GM19328 (cell line): ENCODE measurements around the gene GRIK4.

Source experiments
- ATAC-seq: cut with Tn5 transposase; IDR thresholded peaks from one replicate; pipeline ENCODE4 v1.9.1; 2021; ENCODE audit warnings: mild to moderate bottlenecking, moderate library complexity; ENCODE audit not compliant: unreplicated experiment

GRIK4 gene

DNA sequence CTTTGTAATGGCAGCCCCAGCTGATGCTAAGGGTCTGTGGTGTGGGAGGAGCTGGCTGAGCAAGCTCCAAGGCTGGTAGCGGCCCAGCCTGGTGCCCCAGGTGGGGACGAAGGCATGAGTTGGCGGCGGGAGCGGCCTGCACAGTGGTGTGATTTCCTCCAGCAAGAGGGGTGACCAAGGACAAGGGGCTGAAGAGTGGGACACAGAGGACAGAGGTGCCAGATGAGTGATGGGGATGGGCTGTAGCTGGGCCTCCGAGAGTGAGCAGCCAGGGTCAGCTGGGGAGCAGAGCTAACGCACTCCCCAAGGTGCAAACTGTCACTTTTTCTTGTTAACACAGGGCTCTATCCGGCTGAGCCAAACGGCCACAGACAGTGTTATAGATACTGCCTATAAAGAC, 283.2 kb downstream of the GRIK4 start:
- ATAC-seq = no peak

DNA sequence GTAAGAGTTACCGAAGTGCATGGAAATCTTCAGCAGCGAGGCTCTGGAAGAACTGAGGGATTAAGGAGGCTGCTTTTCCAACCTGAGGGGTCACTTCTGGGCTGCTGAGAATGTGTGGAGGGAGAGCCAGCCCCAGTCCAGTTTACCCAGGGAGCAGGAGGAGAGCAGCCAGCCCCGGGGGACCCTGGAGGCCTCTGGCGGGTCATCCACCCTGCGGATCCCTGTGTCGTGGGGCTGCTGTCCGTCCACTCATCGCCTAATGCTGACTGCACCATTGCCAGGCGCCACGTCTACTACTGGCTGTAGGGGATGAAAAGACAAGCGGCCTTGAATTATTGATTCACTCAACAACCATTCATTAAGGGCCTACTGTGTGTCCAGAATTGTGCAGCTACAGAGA, 283.6 kb downstream of the GRIK4 start:
- no peak for ATAC-seq

DNA sequence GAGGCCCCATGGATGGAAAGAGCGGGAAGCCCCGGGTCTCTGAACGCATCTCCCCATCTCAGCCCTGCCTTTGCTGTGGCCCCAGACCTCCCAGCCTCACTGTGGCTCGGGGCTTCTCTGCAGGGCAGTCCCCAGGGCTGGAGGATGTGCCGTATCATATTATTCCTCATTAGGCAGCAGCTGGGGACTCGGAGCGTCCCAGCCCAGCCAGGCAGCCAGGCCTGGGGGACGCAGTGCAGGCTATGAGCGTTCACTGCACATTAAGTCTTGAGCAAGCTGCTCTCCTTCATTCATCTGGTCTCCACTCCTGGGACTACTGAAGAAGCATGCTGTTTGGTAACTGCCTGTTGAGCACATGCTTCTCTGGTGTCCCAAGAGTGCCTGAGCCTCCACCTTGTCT, 285.6 kb downstream of the GRIK4 start:
- no peak for ATAC-seq

DNA sequence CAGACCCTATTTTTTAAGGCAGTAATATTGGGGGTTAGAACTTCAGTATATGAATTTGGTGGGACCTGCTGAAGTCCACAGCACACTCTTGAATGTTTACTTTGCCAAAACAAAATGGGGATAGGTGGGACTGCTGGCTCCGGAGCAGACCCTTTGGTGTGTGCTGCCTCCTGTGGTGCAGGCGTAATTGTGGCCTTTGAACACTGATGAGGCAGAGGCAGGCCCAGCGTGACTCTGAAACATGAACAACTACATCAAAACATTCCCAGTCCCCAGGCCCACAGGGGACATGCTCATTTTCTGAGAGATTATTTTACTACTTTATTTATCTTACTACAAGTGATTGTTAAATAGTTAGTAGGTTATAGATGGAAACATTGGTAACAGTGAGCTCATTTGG, 287.3 kb downstream of the GRIK4 start:
- ATAC-seq = no peak

DNA sequence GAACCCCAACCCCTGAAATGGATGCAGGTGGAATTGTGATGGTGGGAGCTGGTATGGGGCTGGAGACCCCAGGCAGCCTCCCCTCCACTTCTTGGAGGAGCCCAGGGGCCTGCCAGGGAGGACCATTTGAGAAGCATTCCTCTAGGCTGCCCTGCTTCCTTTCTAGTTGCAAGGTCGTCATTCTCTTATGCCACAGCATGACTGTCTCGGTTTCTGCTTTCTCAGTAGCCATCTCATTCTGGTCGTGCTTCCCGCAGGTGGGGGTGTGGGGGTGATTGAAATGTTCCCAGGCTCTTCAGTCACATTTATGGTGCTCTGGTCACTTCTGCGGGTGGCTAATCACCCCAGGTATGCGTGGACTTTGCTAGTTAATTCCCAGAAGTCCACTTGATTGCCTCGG, 288.7 kb downstream of the GRIK4 start:
- ATAC-seq = no peak

DNA sequence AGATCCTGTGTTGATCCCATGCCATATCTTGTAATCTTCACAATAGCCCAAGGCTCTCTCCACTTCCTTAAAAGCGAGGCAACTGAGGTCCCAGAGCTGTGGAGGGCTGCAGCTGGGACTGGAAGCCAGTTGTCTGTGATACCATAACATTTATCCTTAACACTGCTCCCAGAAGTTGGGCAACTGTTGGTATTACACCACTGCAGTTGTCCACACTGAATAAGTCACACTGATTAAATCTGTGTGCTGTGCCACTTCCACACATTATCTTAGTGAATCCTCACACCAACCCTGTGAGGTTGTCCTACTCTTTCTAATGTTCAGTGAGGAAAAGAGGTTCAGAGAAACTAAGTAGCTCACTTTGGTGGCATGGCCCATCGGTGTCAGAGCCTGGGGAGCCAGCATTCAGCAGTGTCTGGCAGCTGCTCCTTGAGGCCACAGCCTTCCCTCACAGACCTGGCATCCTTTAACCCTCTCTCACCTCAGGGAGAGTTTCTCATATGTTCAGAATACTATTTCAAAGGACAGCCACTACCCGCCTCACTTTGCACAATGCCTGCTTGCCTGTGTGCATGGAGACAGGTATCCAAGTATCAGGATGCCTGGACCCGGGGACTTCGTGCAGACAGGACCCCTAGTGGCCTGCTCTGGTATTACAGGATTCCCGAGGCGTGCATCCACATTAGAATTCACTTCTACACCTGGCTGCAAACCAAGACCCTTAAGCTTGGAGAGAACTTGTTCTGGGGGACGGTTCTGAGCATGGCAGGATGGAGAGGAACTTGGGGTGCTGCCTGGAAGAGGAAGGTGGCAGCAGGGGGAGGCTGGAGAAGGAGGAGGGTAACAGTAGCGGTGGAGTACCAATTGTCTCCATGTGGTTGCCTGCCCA, 290.5 kb downstream of the GRIK4 start:
- ATAC-seq = no peak

DNA sequence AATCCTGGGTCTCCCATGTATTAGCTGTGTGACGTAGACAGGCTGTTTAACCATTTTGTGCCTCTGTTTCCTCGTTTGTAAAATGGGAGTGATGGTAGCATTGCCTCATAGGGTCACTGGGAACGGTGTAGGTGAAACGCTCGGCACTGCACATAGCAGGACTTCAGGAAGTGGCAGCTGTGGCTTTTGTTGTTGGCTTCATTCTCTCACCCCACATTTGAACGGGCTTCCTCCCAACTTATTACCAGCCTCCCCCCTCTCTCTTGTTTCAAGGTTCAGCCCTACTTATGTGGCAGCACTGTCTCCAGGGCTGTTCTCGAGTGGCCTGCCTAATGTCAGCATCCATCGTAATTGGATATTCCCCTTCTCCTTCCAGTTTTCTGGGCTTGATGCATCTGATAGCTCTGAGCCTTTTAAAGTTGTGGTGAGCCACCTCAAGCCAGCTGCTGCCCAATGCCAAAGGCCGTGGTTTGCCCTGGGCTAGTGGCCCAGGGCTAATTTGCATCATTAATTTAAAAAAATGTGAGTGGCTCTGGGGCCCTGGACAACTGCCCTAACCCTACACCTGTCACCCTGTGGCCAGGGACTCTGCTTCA, 294.5 kb downstream of the GRIK4 start:
- ATAC-seq = no peak

DNA sequence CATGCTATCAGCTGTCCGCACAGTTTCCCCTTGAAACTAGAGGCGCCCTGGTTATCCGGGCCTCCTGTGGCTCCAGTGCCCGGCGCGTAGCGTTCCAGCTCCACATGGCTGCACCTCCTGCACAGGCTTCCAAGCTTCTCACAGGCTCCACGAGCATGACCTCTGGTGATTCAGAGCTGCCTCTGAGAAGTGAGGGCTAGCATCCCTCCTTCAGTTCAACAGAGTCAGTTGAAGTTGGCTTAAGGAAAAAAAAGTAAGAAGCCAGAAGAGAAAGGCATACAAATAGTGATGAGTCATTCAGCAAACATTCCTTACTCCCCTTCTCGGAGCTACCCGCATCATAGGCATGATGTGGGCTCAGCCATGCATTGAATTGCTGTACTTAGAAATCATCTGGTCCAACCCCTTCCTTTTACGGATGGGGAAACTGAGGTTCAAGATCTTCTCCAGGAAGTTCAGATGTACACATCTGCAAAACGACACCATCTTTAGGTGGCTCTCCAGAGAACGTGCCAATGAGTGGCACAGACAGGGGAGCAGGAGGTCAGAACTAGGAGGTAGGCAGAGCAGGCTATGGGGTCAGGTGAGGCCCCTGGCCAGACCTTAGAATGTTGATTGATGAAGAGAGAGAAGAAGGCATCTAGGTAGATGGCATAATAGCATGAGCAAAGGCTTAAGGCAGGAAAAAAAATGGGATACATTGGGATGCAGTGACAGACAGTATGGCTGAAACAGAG, 296.0 kb downstream of the GRIK4 start:
- ATAC-seq = no peak

DNA sequence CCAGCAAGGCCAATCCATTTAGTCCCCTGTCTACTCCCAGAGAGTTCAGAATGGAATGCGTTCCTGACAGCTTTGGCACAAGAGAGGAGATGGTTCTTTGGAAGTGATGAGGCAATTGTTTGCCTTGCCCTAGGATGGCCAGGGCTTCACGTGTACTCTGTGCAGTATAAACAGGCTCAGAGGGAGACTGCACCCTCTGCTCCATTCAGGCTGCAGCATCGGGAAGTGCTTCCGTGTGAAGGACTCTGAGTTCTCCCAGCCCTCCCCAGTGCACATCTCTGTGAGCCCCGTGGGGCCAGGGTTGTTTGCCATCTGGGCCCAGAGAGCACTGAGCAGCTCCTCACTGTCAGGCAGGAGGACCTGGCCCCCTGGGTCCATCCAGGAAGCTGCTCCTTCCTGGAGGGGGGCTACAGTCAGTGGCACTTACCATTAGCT, 297.1 kb downstream of the GRIK4 start:
- ATAC-seq = no peak

DNA sequence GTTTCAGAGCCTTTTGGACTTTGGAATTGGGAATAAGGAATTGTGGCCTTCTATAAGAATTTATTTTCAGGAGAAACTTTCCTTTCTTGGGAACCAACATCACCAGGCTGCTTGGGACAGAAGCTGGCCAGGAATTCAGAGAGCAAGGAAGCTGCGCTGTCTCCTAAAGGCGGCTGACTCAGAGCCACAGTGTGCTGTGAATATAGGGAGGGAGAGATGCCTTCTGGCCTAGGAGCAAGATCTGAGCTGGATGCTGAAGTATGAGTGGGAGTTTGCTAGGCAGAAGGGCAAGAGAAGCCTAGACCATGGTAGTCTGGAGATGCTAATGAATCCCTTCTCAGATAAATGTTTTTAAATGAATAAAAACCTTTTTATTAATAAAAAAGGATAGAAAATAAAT, 298.7 kb downstream of the GRIK4 start:
- no peak for ATAC-seq

DNA sequence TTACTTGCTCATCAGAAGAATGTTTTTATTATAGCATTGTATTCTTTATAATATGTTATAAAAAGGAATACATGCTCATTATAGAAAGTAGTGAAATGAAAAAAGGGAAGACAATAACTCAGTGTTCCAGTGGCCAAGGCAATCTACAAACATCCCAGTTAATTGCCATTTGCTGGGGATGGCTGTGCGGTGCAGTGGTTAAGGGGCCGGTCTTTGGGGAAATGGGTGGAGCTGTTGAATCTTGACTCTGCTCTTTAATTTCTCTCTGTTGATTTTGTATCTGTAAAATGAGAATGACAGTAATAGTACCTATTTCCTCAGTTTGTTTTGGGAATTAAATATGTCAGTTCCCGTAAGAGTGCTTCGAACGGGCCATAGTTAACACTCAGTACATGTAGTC, 299.7 kb downstream of the GRIK4 start:
- ATAC-seq = no peak

DNA sequence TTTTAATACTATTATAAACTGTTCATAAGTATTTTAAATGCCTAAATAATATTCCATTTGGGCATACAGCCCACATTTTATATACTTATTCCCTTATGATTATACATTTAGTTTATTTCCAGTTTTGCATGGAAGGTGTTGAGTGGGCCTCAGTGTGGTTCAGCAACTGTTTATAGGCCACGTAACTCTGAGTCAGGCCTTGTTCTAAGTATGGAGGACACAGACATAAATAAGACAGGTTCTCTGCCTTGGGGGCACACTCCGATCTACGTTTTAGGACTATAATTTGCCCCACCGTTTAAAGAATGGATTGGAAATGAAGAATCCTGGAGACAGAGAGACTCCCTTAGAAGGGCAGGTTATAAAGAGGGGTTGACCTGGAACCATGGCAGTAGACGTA, 300.2 kb downstream of the GRIK4 start:
- no peak for ATAC-seq

DNA sequence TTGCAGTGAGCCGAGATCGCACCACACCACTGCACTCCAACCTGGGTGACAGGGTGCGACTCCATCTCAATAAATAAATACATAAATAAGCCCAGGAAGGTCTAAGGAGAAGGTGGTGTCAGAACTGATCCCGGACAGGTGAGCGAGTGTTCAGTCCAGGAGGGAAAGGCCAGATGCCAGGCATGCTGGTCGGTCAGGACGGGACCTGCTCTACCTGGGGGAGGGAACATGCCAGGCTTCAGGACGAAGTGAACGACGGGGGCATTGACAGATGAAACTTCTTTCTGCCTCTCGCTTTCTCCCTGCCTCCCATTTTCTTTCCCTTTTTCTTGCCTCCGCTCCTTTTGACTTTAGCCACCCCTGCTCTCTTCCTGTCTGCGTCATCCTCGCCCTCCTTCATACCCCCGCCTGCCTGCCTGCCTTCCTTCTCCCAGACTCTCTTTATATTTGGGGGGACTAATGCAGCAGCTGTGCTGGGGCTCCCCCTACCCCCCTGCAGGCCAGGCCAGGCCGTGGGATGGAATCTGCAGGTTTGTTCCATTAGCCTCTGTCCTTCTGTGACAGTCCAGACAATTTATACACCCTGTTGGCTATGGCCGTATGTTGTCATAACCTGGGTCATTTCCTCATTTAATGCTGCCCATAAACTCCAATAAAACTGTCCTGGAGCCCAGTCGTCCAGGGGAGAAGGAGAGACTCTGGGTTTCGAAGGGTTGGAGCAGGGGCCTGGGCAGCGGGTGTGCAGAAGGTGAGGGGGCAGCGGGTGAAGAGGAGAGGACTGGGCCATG, 303.2 kb downstream of the GRIK4 start:
- ATAC-seq = no peak

DNA sequence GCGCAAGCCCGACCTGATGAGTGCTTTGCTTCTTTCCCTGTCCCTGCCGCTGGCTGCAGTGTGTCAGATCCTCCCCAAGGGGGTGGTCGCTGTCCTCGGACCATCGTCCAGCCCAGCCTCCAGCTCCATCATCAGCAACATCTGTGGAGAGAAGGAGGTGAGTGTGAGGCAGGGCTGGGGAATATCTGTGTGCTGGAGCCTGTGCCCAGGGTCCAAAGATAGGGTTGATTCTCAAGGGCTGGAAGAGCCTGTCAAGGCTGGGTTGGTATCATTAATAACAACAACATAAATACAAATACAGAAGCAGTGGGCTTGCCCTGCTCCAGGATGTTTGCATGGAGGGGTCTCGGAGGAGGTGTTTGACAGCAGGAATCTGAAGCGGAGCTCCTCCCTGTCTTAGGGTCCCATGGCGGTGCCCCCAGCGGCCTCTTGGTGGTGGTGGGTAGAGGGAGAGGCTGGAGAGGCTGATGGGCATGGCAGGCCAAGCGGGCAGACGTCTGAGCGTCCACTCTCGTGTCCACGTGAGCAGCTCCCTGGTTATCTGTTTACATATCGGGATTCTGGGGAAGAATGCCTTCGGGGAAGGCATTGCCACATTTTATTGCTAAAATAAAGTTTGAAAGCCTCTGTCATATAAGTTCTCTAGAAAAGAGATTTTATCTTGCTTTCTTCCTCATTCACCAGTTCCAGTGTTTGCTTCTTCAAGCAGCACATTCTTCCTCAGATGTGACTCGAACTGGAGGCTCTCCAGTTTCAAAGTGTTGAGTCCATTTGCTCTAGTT, 304.0 kb downstream of the GRIK4 start:
- ATAC-seq = no peak

DNA sequence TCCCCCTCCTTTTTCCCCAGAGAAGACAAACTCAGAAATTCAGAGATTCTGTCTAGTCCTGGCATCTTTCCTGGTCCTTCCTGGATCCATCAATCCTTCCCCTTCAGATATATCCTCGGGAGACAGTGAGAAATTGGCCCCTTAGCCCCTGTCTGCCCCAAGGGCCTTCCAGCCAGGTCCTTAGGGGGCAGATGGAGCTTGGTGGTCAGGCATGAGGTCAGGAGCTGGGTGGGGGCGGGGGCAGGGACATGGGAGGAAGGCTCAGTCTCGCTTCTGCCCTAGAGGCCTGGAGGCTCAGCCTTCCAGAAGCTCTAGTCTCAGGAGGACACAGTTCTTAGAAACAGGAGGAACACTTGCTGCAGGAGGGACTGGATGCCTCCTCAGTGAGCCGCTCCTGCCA, 304.6 kb downstream of the GRIK4 start:
- ATAC-seq = no peak

DNA sequence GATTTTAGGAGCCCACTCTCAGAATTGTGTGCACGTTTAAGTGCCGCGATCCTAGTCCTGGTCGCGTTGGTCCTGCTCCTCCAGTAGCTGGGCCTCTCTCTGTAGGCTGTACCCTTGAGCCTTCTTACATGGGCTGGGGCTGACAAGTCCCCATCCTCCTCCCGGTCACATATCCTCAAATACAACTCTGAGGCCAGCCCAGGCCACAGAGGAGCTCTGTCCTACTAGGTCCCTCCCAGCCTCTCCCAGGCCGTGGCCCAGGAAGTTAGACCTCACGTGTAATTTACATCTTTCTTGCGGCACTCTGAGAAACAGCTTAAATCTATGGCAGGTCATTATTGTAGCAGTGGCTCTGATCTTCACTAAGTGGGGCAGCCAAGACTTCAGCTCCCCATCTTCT, 305.2 kb downstream of the GRIK4 start:
- ATAC-seq = no peak

DNA sequence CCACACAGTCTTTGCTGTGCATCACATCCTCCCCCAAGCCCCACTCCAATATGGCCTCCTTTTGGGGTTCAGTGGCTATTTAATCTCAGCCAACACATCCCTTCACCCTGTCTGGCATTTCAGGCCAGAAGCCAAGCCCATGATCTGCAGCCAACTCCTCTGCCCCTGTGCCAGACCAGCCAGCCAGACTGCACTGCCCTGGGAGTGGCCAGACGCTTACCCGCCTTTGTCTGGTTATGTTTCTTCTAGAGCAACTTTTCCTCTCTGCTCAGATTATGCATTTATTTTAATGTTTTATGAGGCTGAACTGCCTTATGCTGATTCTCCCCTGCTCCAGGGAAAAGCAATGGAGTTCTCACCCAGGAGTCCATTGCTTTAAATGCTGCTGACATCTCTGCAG, 305.6 kb downstream of the GRIK4 start:
- ATAC-seq = no peak

DNA sequence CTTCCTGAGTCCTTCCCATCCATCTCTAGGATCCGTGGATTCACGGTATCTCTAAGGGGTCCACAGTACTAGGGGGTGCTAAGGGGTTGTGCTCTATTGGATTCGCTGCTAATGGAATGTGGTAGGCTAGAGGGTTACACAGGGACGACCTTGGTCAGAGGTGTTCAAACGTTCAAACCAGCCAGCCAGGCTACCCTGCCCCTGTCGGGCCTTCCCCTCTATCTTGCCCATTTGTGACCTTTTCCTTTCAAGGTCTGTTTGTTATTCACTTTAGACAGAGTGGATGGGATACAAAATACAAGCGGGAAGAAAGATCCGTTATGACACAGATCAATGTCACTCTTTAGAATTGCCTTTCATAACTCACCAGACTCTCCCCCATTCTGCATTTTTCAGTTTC, 306.5 kb downstream of the GRIK4 start:
- no peak for ATAC-seq

DNA sequence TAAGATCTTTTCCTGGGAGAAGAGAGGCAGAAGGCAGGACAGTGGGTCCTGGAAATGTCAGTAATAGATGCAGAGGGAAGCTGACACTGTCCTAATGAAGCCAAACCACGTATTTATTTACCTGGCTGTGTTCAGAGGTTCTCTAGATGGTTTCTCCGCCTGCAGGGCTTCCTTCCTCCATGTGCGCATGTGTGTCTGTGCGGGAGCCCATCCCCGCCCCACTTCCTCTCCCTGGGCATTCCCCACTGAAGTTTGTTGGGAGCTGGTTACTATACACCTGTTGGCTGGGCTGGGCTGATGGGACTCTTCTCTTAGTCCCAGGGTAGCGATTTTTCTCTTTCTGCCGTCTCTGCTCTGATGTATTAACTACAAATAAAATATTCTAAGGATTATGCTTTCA, 307.5 kb downstream of the GRIK4 start:
- ATAC-seq = no peak
